HG03095 (cell line): Measurements from ENCODE around the gene TBX3.

Source experiments
- ATAC-seq: cut with Tn5 transposase; IDR thresholded peaks from one replicate; pipeline ENCODE4 v1.9.1; 2021; ENCODE audit warnings: moderate library complexity; ENCODE audit not compliant: unreplicated experiment

TBX3 gene

DNA sequence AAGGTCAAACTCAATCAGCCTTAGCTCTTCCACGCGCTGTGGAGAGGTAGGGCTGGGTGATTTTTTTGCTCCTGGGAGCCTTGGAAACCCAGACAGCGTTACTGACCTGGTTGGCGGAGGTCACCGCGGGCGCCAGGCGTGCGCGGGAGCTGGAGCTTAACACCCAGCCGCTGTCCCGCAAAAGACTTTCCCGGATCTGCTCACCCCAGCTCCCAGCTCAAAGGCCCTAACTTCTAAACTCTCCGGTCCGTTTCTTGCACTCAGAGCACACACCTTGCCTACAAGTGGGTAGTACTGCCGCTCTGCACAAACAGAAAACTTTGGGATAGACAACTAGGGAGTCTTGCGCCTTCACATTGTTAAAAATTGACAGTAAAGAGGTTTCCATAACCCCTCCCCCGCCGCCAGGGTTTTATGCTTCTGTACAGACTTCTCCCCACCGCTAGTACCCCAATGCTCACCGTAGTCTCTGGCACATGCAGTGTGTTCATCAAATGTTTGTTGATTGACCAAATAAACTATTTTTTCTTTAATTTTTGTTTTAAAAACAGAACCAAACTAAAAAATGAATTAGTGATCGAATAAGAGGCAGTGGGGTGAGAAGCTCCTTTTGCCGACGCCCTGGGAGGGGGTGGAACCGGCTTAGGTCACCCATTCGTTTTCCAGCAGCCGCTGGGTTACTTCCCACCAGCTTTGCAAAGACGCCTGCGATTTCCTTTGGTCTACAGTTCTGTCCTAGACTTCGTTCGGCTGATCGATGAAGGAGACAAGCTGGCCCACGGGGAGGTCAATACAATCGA is 12.7 kb upstream of the TBX3 start:
- ATAC-seq, result no peak

DNA sequence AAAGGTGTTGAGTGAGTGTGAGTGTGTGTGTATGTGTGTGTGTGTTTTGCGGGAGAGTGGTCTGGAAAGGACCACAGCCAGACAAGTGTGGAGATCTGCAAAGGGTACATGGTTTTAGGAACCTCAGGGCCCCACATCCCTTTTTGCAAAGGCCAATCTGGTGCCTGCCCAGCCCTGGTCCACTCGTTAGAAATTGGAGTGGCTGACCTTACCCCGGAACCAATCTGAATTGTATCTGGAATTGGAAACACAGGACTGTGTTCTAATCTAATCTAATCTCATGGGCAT is 11.3 kb upstream of the TBX3 start:
- no peak for ATAC-seq

DNA sequence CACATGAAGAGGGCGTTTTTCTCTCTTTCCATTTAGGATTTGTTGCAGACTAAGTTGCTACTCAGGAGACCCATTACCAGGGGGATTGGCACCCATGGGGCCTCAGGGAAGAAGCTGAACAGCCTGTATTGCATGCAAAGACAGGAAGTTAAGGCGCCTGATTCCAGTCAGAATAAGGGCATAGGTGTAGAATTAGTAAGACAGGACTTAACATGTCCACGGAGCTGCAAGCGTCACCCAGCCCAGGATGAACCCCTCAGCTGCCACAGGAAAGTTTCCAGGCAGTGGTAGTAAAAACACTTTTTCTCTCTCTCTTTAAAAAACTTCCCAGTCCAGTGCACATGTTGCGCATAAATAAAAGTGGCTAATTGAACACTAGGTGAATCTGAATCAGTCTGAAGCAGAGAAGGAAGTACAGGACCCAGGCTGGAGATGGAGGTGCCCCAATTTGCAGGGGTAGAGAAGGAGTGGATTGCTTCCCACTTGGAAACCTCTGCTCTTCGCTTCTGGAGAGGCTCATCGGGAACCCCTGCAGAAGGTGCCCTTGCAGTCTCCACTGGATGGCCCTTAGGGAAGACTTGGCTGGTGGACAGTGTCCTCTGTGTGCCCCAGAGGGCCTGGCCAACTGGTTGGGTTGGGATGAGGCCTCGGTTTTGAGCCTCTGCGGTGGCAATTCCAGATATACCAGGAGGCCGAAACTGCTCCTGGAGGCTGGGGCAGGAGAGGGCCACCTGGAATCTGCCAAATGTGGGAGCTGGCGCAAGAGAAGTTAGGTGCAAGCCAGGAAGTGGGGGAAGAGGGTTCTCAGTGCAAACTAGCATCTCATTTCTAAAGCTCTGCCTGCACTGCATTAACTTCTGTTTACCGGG is 10.7 kb upstream of the TBX3 start:
- ATAC-seq, result no peak

DNA sequence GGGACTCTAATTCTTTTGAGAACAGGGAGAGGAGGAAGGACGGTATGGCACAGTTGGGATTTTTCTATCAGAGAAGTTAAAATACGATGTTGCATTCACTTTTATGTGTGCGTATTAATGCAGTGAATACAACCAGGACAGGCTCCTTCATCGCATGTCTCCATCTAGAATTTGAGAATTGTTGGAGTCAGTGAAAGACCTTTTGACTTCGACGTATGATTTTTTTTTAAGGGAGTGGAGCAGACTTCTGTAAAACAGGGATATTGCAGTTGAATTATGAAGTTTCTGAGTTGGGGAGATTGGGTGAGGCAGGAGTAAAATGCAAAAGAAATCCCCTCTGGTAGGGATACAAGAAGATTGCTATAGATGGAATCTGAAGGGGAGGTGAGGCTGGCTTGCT is 9.6 kb upstream of the TBX3 start:
- no peak for ATAC-seq

DNA sequence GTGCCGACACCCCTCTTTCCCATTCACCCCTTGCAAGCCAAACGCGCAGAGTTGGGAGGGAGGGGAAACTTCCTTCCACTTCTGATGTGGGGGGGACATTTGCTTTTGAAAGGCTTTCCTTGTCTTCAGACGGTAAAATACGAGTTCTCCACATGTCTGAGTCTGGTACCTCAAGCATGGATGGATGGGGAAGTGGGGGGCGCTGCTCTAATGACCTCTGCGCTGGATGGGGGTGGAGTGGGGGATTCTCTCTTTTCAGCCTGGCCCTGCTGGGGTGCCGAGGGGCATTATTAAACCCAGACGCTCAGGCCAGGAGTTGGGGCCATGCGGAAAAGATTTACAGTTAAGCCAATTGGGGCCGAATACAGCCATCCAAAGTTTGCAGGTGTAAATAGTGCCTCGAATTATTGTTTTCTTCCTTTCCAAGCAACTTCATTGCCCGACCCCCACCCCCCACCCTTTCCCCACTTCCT is 9.1 kb upstream of the TBX3 start:
- ATAC-seq, result no peak

DNA sequence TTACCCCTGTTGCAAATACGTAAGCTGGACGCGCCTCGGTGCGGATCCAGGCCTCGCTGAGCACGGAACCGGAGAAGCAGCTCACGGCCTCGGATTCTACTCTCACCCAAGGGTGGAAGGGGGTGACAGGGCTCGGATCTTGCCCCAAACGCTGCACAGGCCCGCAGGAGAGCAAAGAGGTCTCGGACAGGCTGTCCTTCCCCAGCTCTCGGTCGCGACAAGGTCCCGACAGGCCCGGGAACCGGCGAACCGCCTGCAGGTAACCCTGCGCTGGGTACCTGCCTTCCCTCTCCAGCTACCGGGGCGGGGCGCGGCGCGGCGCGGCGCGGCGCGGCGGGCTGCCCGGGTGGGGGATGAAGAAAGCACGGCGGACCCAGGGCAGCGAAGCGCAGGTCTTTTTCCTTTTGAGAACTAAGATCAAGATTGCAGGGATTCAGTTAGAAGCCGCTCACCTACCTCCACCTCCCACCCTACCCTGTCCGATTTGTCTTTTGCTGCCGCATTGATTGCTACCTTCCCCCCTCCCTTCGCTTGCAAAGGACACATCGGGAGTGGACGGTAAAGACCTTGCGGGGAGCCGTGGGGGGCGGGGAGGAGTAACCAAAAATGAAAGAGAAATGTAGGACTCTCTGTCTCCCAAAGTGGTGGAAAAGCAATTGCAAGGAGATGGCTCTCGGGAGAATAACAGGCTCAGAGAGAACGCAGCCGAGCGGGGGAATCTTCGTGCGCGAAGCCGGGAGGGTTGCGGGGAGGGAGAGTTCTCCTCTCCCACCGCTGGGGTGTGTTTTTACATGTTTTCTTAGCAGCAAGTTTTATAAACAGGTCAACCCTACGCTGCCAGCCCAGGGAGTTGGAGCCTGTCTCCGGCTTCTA is 8.4 kb upstream of the TBX3 start:
- no peak for ATAC-seq

DNA sequence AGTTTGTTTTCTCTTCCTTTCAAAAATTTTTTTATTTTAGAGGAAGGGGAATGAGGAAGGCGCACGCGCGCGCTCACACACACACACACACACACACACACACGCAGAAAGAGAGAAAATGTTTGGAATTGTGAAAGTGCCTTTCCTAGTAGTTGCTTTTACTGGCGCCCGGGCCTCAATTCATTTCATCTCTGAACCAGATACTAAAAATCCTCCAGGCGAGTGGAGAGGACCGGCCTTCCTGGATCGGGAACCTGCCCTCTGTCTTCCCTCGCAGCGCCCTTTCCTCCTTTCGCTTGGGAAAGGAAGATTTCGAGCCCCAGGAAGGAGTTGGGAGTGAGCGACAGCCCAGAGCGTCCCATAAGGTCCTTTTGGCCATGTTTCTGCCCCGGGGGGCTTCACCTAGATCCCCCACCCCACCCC is 7.8 kb upstream of the TBX3 start:
- ATAC-seq, result no peak

DNA sequence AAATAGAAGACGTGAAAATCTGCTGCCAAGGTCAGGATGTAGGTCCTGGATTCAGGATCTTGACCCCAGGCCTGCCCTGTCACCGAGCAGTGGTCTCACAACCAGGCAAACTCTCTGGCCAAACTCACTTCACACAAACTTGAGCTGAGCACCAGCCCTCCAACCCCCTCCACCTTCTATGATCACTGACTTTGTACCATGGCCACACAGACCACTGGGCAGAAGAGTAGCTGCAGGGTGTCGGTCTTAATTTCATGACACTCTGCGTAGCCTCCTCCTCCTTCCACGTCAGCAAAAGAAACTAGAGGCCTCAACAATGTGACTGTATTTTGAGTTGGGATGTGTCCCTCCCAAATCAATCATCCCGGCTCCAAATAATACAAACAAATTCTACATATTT is 7.2 kb upstream of the TBX3 start:
- ATAC-seq, result no peak

DNA sequence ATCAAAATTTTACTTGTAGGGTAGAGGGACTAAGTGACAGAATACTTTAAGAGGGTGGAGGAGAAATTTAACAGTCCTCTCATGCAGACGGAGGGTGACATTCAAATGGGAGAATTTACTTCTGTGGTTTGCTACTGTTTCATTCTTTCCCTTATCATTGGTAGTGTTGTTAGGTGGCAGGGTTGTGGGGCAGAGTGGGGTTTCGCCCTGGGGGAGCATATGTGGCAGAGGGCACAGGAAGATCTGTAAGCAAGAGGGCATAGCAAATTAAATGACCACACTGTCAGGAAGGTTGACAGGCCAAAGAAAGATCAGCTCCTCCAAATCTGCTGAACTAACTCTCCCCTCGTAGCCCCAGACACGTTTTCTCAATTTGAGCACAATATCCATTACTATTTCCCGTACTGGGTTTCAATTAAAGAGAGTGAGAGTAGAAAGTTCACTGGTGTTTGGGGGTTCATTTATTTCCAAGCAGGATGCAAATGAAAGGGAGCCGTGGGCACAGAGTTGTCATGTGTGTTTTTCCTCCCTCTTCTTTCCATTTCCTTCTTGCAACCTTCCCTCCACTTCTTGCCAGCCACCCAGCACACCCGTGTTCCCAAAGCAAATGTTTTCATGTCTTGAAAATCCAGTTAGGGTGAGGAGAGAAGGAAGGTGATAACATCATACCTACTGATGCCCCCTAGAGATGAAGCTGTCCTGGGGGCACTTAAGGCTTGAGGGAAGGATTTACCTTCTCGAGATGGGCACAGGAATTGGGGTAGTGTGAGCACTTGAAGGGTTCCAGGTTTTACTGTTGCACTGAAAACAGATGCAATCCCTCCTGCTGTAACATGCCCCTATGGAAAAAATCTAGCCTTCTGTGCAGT is 6.5 kb upstream of the TBX3 start:
- no peak for ATAC-seq

DNA sequence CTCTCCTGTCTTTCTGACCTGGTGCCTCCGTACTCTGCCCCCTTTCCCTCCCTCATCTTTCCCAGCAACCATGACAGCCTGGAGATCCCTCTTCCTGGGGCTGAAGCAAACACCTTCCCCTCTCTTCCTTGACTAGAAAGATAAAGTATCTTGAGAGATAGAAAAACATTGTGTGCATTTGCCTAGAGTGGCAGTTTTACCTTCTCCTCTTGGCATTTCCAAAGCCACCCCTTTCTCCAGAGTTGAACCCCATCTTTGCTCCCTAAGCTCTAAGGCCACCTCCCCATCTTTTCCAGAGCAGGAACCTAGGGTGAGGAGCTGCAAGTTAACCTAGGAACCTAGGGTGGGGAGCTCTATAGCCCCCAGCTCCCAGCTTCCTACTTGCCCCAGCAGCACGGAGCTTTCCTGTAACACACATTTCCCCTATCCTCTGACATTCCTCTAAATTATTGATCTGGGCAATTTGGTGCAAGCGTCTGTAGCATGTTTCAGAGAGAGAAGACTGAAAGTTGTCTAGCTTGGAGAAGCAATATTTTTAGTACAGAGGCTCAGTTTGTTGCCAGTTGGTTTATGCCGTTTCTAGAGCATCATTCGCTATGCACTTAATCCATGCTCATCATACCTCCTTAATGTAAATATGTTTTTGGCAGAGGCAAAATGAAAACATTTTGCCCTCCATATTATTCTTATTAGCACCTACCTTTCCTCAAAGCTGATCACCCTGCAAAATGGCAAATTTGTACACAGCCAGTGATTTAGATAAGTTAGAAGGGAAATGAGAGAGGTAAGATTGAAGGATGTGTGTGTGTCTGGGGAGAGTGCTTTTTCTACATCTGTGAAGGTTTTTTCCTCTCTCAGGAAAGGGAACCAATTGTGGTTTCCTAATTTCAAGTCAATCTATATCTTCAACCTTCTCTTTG is 5.4 kb upstream of the TBX3 start:
- ATAC-seq, result no peak

DNA sequence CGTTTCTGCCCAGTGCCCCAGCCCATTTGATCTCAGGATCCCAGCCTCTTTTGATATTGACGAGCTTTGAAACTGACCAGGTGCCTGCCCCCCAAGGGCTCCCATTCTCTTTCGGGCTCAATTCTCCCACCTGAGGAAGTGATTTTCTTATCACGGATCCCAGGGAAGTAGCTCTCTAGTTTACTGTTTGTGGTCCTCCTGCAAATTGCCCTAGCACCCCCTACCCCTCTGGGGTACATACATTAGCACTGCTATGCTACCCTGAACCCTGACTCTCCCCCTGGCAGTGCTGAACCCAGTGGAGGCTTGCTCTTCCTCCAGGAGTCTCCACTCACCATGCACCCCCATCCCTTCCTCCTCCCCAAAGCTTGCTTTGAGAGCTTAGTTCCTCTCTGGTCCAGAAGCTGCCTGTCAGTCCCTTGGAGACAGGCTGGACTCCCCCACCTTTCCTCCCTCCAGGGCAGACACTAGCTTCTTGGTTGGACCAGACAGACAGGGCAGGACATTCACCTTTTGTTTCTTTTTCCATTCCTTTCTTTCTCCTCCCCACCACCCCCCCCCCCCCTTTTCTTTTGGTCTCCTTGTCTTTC is 4.4 kb upstream of the TBX3 start:
- ATAC-seq, result no peak

DNA sequence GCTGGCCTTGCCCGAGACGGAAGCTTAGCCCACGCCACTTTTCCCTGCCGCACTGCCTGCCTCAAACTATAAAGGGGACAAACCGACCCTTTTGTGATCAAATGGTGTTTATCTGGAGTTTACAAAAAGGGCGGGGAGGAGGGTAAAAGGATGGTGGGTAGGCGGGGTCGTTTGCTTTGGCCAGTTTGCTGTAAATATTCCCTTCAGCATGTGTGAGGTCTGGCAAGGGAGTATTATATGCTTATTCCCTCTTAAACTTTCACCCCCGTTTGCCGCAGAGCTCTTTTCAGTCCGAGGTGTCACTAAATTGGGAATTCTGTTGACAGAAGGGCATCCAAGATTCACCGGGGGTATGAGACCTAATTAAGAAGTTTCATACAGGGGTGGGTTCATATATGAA is 3.8 kb upstream of the TBX3 start:
- ATAC-seq, result no peak

DNA sequence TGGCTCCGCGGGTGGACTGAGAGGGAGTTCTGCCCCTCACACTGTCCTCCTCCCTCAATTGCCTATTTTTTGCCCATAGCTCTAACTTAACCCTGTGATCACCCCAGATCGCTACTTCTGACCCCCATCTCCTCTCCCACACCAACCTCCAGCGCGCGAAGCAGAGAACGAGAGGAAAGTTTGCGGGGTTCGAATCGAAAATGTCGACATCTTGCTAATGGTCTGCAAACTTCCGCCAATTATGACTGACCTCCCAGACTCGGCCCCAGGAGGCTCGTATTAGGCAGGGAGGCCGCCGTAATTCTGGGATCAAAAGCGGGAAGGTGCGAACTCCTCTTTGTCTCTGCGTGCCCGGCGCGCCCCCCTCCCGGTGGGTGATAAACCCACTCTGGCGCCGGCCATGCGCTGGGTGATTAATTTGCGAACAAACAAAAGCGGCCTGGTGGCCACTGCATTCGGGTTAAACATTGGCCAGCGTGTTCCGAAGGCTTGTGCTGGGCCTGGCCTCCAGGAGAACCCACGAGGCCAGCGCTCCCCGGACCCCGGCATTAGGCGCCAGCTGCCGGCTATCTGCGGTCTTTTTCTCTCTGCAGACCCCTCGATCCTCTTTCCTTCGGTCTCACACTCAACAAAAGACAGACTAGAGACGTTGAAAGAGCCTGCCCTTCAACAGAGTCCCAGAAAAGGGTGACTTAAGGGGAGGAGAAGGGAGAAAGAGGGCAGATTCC is 3.0 kb upstream of the TBX3 start:
- ATAC-seq, result no peak

DNA sequence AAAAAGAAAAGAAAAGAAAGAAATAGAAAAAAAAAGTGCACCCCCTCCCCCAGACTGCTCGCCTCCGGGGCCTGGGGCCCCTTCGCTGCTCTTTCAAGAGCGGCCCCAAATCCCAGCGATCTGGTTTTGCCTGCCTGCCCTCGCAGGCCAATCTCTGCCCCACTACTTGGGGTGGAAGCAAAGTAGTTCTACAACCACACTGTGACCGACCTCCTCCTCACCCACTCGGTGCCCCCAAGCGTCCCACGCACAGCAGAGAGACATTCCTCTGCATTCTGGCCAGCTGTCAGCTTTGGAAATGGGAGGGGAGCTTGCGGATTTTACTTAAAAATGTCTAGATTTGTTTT is 2.4 kb upstream of the TBX3 start:
- ATAC-seq, result no peak

DNA sequence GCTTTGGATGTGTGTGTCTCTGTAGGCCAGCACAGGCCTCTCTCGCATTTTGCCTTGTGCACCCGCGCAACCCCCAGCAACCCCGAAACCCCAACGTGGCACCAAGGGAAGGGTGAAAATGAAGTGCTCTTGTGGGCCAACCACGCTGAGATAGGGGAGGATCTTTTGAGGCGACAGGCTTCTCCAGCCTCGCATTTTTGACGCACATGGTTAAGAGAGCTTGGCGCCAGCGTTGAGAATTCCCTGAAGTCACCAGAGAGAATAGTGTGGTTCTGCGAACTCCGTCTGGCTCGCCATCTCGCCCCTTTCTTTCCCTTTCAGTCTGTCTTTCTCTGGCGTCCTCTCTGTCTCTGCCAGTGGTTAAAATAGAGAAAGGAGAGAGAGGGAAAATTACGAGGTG is 1.9 kb upstream of the TBX3 start:
- no peak for ATAC-seq

DNA sequence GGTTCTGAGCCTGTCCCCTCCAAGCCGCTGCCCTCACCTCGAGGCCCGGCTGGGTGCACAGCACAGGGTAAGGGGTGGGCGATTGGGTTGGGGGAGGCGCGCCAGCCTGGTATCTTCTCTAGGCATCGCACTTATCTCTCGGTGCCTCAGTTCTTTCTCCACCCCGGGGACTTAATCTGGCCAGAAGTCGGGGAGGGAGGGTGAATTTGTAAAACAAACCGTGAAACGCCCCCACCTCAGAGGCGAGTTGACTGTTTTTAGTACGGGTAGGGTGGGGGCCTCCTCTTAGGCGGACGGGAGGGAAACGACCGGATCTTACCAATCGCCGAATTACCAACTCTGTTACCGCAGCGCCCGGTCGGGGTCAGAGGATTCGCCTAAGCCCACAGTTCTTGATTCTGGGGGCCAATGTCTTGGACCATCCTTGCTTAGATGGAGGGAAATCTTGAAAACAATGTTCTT is 1.4 kb upstream of the TBX3 start:
- no peak for ATAC-seq

DNA sequence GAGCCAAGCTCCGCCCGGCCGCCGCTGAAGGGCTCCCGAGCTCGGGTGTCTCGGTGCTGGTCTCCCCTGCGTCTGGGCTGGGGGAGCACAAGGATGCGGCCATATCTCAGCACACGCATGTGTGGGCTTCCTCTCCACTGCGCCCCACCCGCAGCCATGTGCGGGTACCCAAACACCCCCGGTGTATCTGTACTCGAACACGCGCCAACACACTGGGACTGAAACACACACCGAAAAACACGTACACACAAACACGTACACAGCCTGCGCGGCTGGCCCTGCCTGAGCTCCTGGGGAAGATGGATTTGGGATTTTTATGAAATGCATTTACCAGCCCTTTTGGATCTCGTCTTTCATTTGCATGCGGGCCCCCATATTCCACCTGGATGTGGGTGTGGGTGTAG is 897 bp upstream of the TBX3 start:
- no peak for ATAC-seq

DNA sequence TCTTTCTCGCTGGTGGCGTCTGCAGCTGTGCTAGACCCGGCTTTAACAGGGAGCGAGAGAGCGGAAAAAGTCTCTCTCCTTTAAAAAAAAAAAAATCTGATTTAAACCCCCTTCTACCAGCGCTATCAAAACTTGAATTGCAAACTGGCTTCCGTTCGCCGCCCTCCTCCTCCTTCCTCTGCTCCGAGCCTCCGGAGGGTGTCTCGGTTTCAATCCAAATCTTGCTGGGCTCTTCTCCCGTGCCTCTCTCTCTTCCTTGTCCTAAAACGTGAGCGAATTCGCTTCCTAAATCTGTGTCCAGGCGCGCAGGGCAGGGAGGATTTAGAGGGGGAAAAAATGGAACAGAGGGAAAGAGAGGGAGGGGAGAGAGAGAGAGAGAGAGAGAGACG is 272 bp downstream of the TBX3 start:
- no peak for ATAC-seq
